ENCODE data around the gene ZMYND19.

GRCh38 chr9:137621131-137621757 lies 30.9 kb upstream of the ZMYND19 start:
- TF ChIP-seq POLR2AphosphoS5 (IDR thresholded peaks at IDR 0.05), result no peak
- TF ChIP-seq POLR2A (IDR thresholded peaks at IDR 0.05), result no peak

Measured in breast epithelium (tissue), 3 donors.